HG03064 (cell line): Measurements from ENCODE around the gene IL12RB1.

ENCODE experiments used
- ATAC-seq: cut with Tn5 transposase; IDR thresholded peaks from one replicate; pipeline ENCODE4 v1.9.1; 2021; ENCODE audit warnings: low read depth; ENCODE audit not compliant: unreplicated experiment

The IL12RB1 gene

GRCh38 chr19:18086590-18087138, at the start of gene IL12RB1:
Gene IL12RB1 (minus strand): TSS chr19:18086934. CDS start chr19:18086823, 111 bp downstream.
- no peak for ATAC-seq

GRCh38 chr19:18135712-18136584, 49.2 kb upstream of the IL12RB1 start:
- no peak for ATAC-seq

GRCh38 chr19:18131841-18132596, 45.3 kb upstream of the IL12RB1 start:
- ATAC-seq: no peak

GRCh38 chr19:18130523-18131242, 43.9 kb upstream of the IL12RB1 start:
- ATAC-seq: no peak

GRCh38 chr19:18128805-18129204, 42.1 kb upstream of the IL12RB1 start:
- no peak for ATAC-seq

GRCh38 chr19:18128044-18128443, 41.3 kb upstream of the IL12RB1 start:
- no peak for ATAC-seq

GRCh38 chr19:18126097-18126496, 39.4 kb upstream of the IL12RB1 start:
- no peak for ATAC-seq

- ATAC-seq: no peak
Measured at GRCh38 chr19:18123819-18124218, 37.1 kb upstream of the IL12RB1 start.

- no peak for ATAC-seq
Measured at GRCh38 chr19:18122860-18123795, 36.4 kb upstream of the IL12RB1 start.

- ATAC-seq: no peak
Measured at GRCh38 chr19:18122424-18122823, 35.7 kb upstream of the IL12RB1 start.

- ATAC-seq: no peak
Measured at GRCh38 chr19:18121166-18121565, 34.4 kb upstream of the IL12RB1 start.

- no peak for ATAC-seq
Measured at GRCh38 chr19:18120127-18120526, 33.4 kb upstream of the IL12RB1 start.

- no peak for ATAC-seq
Measured at GRCh38 chr19:18119717-18120105, 33.0 kb upstream of the IL12RB1 start.

- no peak for ATAC-seq
Measured at GRCh38 chr19:18119013-18119716, 32.4 kb upstream of the IL12RB1 start.

- no peak for ATAC-seq
Measured at GRCh38 chr19:18118420-18119012, 31.8 kb upstream of the IL12RB1 start.

- peak; percentile 65 for ATAC-seq
Measured at GRCh38 chr19:18117692-18118378, 31.1 kb upstream of the IL12RB1 start.

- ATAC-seq: no peak
Measured at GRCh38 chr19:18117364-18117691, 30.6 kb upstream of the IL12RB1 start.

GRCh38 chr19:18114483-18114882, 27.7 kb upstream of the IL12RB1 start:
- ATAC-seq: no peak
